Pons (tissue), 1 donor: ENCODE data around the gene TM4SF18.

ENCODE experiments used
- DNase-seq: peaks from one replicate; pipeline ENCODE4 v3.0.0-alpha.2; 2016; ENCODE audit warnings: low spot score

Gene TM4SF18

GRCh38 chr3:149283401-149283800, 50.0 kb downstream of the TM4SF18 start:
- DNase-seq = no peak

- no peak for DNase-seq
These were observed 50.6 kb downstream of the TM4SF18 start for GRCh38 chr3:149282836-149283235.

DNA sequence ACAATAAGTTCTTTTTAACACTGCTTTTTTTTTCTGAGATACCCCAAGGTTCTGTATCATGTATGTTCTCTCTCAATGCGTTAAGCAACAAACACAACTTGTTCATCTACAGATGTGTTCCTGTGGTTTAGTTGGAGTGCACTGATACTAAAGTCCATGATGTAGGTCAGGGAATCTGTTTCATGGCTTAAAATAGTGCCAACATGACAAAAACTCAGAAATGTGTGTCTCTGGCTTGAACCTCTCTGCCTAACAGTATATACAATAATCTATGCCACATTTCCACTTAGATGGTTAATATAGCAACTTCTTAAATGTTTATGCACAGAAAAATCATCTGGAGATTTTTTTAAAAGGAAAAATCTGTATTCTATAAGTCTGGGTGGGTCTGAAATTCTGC, 51.1 kb downstream of the TM4SF18 start:
- DNase-seq = no peak

DNA sequence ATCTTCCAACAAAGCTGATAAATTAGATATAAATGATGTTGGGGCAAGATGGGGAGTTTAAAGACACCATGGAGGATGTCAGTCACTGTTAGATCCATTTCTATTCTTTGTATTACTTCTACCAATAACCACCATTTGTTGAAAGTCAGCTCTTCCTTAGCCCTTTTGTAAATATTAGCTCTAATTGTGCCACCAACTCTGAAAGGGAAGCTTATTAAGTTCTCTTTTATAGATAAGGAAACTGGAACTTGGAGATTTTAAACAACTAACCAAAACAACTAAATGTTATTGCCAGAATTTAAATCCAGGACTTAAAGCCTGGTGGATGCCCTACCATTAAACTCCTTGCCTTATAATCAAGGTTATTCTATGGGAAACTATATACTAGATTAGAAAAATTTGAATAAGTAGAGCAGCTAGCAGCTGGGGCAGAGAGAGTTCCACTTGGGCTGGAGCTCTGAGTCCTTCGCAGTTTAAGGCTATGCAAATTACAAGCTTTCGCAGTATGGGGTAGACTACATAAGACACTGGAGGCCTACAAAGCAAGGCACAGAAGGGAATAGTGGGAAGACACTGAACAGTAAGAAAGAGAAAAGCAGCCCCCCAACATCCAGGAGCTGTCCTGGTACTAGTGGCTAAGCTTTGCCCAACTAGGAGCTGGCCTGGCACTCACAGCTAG, 52.6 kb downstream of the TM4SF18 start:
- no peak for DNase-seq

DNA sequence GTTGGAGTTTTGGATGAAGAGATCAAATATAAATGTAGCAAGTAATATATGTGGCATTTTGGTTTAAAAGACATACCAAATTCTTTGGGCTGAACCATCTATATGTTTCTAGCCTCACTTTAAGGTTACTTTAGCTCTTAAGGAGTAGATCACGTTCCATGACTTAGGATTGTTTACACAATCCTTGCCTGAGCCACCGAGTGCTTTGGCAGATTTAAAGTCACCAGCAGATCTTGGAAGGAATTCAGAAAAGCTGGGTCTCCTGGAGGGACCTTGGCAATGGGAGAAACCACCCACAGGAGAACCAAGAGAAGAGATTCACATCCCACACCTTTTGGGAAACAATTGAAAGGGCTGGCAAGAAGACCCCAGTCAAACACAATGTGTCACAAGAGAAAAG, 54.5 kb downstream of the TM4SF18 start:
- DNase-seq = no peak

DNA sequence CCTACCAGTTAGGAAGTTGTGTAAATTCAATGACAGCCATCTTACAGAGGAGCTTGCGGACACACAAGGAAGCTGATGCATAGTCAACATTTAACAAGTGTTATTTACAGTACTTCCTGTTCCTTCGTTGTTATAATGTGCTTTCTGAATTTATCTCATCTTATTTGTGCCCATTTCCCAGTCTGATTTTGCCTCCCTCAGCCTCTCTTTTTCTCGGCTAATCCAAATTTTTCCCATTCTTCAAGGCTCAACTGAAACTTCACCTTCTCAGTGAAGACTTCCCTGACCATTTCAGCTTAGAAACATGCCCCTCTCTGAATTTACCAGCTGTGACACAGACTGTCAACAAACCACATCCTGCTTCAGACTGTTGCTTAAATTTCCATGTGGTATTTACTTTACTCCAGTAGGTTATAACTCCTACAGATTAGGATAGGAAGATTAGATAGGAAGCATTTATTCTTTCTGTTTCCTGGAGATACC, 56.1 kb downstream of the TM4SF18 start:
- peak; percentile 36 for DNase-seq

DNA sequence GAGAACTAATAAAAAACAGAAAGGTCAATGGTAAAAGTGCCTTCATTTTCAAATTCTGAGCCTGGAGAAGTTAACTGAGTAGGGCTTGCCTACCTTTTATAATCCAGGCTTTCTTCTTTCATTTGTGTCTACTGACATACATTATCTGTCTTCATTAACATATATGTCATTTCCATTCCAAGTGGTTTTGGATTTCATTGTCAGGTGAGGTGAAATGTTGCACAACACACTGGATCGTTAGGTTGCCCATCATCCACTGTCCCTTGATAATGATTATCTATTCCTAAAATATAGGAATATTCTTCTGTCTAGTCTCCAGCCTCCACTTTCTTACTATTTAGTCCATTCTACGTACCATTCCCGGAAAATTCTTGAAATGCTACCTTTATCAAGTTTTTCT, 56.8 kb downstream of the TM4SF18 start:
- no peak for DNase-seq

DNA sequence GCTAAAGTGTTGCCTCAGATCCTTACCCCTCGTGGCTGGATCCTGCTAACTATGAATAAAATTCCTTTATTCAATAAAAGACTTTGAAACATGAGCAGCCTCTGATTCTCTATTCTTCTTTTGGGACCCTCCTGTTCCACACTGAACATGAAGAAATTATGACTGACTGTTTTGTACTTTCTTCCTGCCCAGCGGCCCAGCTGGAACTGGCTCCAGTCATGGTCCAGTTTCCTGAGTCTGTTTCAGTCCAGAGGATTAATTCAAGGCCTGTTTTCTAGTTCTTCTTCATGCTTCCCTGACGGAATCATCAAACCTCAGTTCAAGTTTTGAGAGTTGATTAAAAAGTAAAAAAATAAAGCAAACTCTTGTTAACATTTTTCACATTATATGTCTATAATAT, 59.2 kb downstream of the TM4SF18 start:
- DNase-seq = no peak

- peak; percentile 94 for DNase-seq
These were observed 60.2 kb downstream of the TM4SF18 start for GRCh38 chr3:149273096-149273751.

DNA sequence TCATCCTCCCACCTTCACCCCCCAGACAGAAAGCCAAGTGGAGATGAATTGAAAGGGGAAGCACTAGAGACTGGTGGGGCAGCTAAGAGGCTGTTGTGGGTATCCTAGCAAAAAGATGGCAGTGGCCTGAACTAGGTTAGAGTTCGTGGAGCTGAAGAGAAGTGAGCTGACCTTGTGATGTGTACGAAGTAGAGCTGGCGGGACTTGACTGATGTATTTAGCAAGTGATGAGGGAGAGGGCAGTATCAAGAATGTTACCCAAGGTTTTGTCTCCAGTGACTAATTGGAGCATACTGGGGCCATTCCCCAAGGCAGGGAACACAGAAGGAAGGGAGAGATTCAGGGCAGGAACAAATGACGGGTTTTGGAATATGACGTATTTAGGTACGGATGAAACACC, 61.8 kb downstream of the TM4SF18 start:
- no peak for DNase-seq

DNA sequence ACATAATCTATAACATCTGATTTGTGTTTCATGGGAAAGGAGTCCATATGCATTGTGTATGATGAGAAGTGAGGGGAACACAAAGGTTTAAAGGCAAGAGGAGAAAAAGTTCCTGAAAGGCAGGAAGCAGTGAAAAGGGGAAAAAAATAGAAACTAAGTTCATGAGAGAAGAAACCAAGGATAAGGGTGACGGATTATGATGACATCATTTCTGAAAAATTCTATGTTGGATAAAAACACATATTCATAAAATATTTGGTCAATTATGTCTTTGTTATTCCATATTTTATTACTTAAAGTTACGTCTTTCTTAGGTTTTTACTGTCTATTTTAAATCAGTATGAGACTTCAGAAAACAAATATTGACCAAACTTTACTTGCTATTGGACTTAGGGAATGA, 63.3 kb downstream of the TM4SF18 start:
- DNase-seq = no peak

DNA sequence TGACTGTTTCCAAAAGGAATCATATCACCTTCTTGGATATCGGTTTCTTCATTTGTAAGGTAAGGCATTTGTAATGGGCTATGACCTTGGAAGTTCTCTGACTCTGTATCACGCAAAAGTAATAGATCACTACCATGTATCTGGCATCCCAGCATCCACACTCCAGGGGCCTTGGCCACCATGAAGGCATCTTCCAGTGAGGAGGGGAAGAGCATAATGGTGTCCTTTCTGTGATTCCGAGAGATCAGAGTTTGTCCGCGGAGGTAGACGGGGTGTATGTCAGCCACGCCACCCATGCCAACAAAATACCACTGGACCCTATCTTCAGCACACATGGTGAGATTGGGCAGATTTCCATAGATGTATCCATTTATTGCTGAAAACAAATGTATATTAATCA, 63.7 kb downstream of the TM4SF18 start:
- no peak for DNase-seq
